H1 (cell line): ENCODE data around the gene AMOTL2. TPM values are rescaled to one million over a fixed set of nuclear protein-coding genes. Genes with fewer than 3 reads are reported as not detected.

Experiments used
- CTCF ChIA-PET: fragments of 300-600 bp; sonication (Branson Sonifier 250); formaldehyde crosslinking; loops from one replicate; lab custom pipeline; 2021; ENCODE audit not compliant: partially characterized antibody; lab: Charles Lee
- POLR2A ChIA-PET: fragments of 300-600 bp; sonication (Branson Sonifier 250); formaldehyde crosslinking; loops from one replicate; lab custom pipeline; 2021; ENCODE audit warnings: inconsistent platforms; ENCODE audit not compliant: partially characterized antibody; lab: Charles Lee
- DNase-seq, 2 experiments: peaks; one replicate each; pipeline versions ENCODE4 v3.0.0 to v3.0.0-alpha.2; 2010 to 2022; ENCODE audit warnings: low spot score in 2 of 2, low read depth in 1 of 2, mixed read lengths in 1 of 2
- FAIRE-seq: peaks from 2 replicates; lab custom pipeline; 2011; peaks lifted over from hg19 to GRCh38; lab: Jason Lieb, UNC
- H2AFZ ChIP-seq: 2 replicates; pipeline ENCODE4 v1.8.1; 2012; ENCODE audit warnings: low read length, inconsistent platforms
- H2AK5ac ChIP-seq: 2 replicates; pipeline ENCODE4 v1.6.1; 2013; ENCODE audit warnings: low read depth, low read length
- H2BK120ac ChIP-seq: replicated peaks from 2 replicates; pipeline ENCODE3; 2013; ENCODE audit warnings: low read depth, low read length, inconsistent platforms
- H2BK12ac ChIP-seq: 2 replicates; pipeline ENCODE4 v1.6.1; 2013; ENCODE audit warnings: low read depth, low read length
- H2BK15ac ChIP-seq: 2 replicates; pipeline ENCODE4 v1.6.1; 2013; ENCODE audit warnings: low read length
- H2BK20ac ChIP-seq: 2 replicates; pipeline ENCODE4 v1.6.1; 2013; ENCODE audit warnings: low read length
- H2BK5ac ChIP-seq: 2 replicates; pipeline ENCODE4 v1.6.1; 2013; ENCODE audit warnings: low read depth, low read length
- H3K14ac ChIP-seq: 2 replicates; pipeline ENCODE4 v1.6.1; 2013; ENCODE audit warnings: inconsistent platforms; ENCODE audit not compliant: insufficient read length
- H3K18ac ChIP-seq: 2 replicates; pipeline ENCODE4 v1.6.1; 2013; ENCODE audit warnings: low read length; ENCODE audit errors: extremely low read depth
- H3K23ac ChIP-seq: 2 replicates; pipeline ENCODE4 v1.6.1; 2013; ENCODE audit warnings: inconsistent platforms; ENCODE audit not compliant: insufficient read length
- H3K23me2 ChIP-seq: 2 replicates; pipeline ENCODE4 v1.6.1; 2013; ENCODE audit warnings: low read depth, low read length
- H3K27ac ChIP-seq: 2 replicates; pipeline ENCODE4 v1.6.1; 2011; ENCODE audit warnings: low read depth, low read length, inconsistent platforms
- H3K27me3 ChIP-seq, 4 experiments: replicated peaks in 1 of 4; 1 replicate in 1 of 4; 2 replicates in 3 of 4; pipeline versions ENCODE4 v1.6.1 to v1.8.1; 2011 to 2013; ENCODE audit warnings: low read length in 3 of 4, mild to moderate bottlenecking in 3 of 4, inconsistent platforms in 2 of 4, mixed read lengths in 2 of 4, moderate library complexity in 1 of 4; ENCODE audit not compliant: control insufficient read depth in 3 of 4, insufficient read depth in 3 of 4; ENCODE audit errors: extremely low read depth in 1 of 4
- H3K36me3 ChIP-seq, 4 experiments: 2 replicates each; pipeline versions ENCODE4 v1.6.1 to v1.8.1; 2011 to 2013; ENCODE audit warnings: mild to moderate bottlenecking in 4 of 4, low read length in 3 of 4, moderate library complexity in 2 of 4, control low read depth in 1 of 4, inconsistent platforms in 1 of 4; ENCODE audit not compliant: insufficient read depth in 4 of 4, control insufficient read depth in 2 of 4
- H3K4ac ChIP-seq: replicated peaks from 2 replicates; pipeline ENCODE3; 2013; ENCODE audit warnings: low read length, low read depth, mixed read lengths, inconsistent platforms; ENCODE audit not compliant: insufficient read length
- H3K4me1 ChIP-seq, 4 experiments: replicated peaks in 1 of 4; 1 replicate in 1 of 4; 2 replicates in 3 of 4; pipeline versions ENCODE4 v1.6.1 to v1.8.1; 2011 to 2013; ENCODE audit warnings: low read length in 3 of 4, inconsistent platforms in 2 of 4, mixed read lengths in 1 of 4; ENCODE audit not compliant: insufficient read depth in 4 of 4, control insufficient read depth in 3 of 4
- H3K4me2 ChIP-seq, 2 experiments: 2 replicates each; pipeline versions ENCODE4 v1.6.1 to v1.8.1; 2011 to 2013; ENCODE audit warnings: low read depth in 2 of 2, low read length in 2 of 2, control low read depth in 1 of 2, inconsistent platforms in 1 of 2, mild to moderate bottlenecking in 1 of 2; ENCODE audit not compliant: insufficient read depth in 1 of 2
- H3K4me3 ChIP-seq, 4 experiments: fragments of 200-600, 300-600 bp in 1 of 4; sonication (generic), shearing (Covaris generic), sonication (Bioruptor Twin) in 1 of 4; 2 replicates each; pipeline versions ENCODE4 v1.5.1 to v1.8.1; 2011 to 2016; ENCODE audit warnings: low read length in 4 of 4, low read depth in 3 of 4, control low read depth in 2 of 4, inconsistent platforms in 2 of 4, mild to moderate bottlenecking in 2 of 4, mixed read lengths in 1 of 4, moderate library complexity in 1 of 4; ENCODE audit not compliant: insufficient read depth in 2 of 4; ENCODE audit errors: extremely low read depth in 1 of 4
- H3K56ac ChIP-seq: replicated peaks from 2 replicates; pipeline ENCODE3; 2013; ENCODE audit warnings: low read depth, mild to moderate bottlenecking, mixed read lengths, low read length, inconsistent platforms; ENCODE audit not compliant: insufficient read length
- H3K79me1 ChIP-seq: 2 replicates; pipeline ENCODE4 v1.6.1; 2013; ENCODE audit warnings: low read depth, low read length, control low read depth
- H3K79me2 ChIP-seq, 2 experiments: 2 replicates each; pipeline versions ENCODE4 v1.6.1 to v1.8.1; 2012 to 2013; ENCODE audit warnings: low read length in 2 of 2, mild to moderate bottlenecking in 2 of 2, inconsistent platforms in 1 of 2; ENCODE audit not compliant: insufficient read depth in 2 of 2, control insufficient read depth in 1 of 2
- H3K9ac ChIP-seq, 4 experiments: replicated peaks in 1 of 4; 1 replicate in 1 of 4; 2 replicates in 3 of 4; pipeline versions ENCODE4 v1.6.1 to v1.8.1; 2011 to 2013; ENCODE audit warnings: low read depth in 3 of 4, low read length in 3 of 4, control low read depth in 2 of 4, mild to moderate bottlenecking in 2 of 4, moderate library complexity in 2 of 4, inconsistent platforms in 1 of 4; ENCODE audit errors: extremely low read depth in 1 of 4
- H3K9me3 ChIP-seq, 2 experiments: 2 replicates each; pipeline versions ENCODE4 v1.6.1 to v1.8.1; 2012 to 2013; ENCODE audit warnings: mild to moderate bottlenecking in 2 of 2, moderate library complexity in 2 of 2, control low read depth in 1 of 2, inconsistent platforms in 1 of 2, low read depth in 1 of 2, low read length in 1 of 2, mixed read lengths in 1 of 2; ENCODE audit not compliant: insufficient read depth in 2 of 2
- H4K20me1 ChIP-seq, 2 experiments: replicated peaks in 1 of 2; 2 replicates each; pipeline versions ENCODE3 to v1.8.1; 2011 to 2013; ENCODE audit warnings: inconsistent platforms in 2 of 2, low read length in 2 of 2, mild to moderate bottlenecking in 1 of 2; ENCODE audit not compliant: insufficient read depth in 2 of 2, control insufficient read depth in 1 of 2
- H4K5ac ChIP-seq: 2 replicates; pipeline ENCODE4 v1.6.1; 2013; ENCODE audit warnings: low read length, low read depth, mixed read lengths, inconsistent platforms; ENCODE audit not compliant: insufficient read length
- H4K8ac ChIP-seq: 2 replicates; pipeline ENCODE4 v1.8.0; 2013; ENCODE audit warnings: mild to moderate bottlenecking, moderate library complexity, low read length, inconsistent platforms; ENCODE audit not compliant: insufficient read depth; ENCODE audit errors: extremely low read depth
- H4K91ac ChIP-seq: replicated peaks from 2 replicates; pipeline ENCODE3; 2013; ENCODE audit warnings: low read length, mixed read lengths, inconsistent platforms; ENCODE audit not compliant: insufficient read length
- WGBS, 2 experiments: shearing (Covaris generic) in 1 of 2; methylation state at CpG; one replicate each; pipeline versions ENCODE4 v1.1.6 to v1.1.7; 2013 to 2015; ENCODE audit warnings: low lambda C conversion rate in 2 of 2, mixed read lengths in 2 of 2, inconsistent platforms in 1 of 2, low coverage in 1 of 2, missing lambda C conversion rate in 1 of 2; ENCODE audit not compliant: insufficient replicate concordance in 2 of 2, insufficient coverage in 1 of 2, insufficient read length in 1 of 2; ENCODE audit errors: extremely low coverage in 1 of 2, missing lambda C conversion rate in 1 of 2; 5-methylcytosine and 5-hydroxymethylcytosine counted together
- polyA plus RNA-seq, 7 experiments: library from polyadenylated mRNA; depleted of rRNA in 3 of 7; stranded (reverse) in 5 of 7; unstranded in 2 of 7; fragments of >200 nt in 5 of 7; fragments of 200-250 nt in 2 of 7; gene quantifications; 1 replicate in 5 of 7; 2 replicates in 1 of 7; 4 replicates in 1 of 7; pipeline versions ENCODE4 v1.2.1 to v1.2.3, GENCODE V29; 2011 to 2013; ENCODE audit warnings: missing spikeins in 2 of 7, mixed read lengths in 2 of 7
- total RNA-seq: library from RNA; stranded (reverse); fragmentation: NEBNext Ultra II Directional; extraction: Animal tissue kit (Norgen Biotek cat#: 25700); gene quantifications from 2 replicates; pipeline ENCODE4 v1.2.1, GENCODE V29; 2021

The AMOTL2 gene
- total and polyA plus RNA-seq, 2 of the 8 experiments (the other 6 are each of a cell fraction or from before 2014, with no cell fraction given): 19.0 to 63.7 TPM

DNA sequence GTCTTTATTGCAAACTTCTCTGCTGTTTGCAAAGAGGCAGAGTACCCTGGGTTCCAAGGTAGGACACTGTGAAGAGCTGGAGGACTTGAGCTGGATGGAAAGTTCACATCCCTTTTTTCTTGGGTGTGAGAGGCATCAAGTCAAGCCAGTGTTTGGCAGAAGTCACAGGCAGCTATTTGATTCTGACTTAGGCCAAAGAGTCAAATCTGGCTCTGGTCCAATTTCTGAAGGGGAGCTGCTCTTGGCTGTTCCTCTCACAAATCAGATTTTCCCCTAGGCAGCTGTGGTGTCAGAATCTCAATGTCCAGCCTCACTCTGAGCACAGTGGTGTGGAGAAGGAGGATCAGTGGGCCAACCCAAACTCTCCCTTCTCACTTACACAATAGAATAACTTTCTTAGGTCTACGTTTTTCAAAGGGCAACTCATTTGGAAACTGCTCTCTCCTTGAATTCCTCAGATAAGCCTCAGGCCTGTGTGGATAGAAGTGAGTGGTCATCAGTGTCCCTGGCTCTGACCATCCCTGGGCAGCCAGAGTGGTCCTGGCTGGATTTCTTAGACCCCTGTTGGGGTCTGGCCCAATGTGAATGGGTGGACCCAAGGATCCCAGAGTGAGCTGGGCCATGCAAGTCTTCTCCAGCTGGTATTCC, 18.2 kb upstream of the AMOTL2 start:
- H3K4me1 ChIP-seq: peaks cover 0 to 5% (median 0%) of the 10 kb centered on the region in 4 experiments; a peak in 1 of 7 replicates
- no peak overlapping the region for H3K23ac ChIP-seq
- H3K4me2 ChIP-seq: no peak overlapping the region
- no peak overlapping the region for H2BK20ac ChIP-seq
- no peak overlapping the region for H2AFZ ChIP-seq
- H3K79me2 ChIP-seq: no peaks in the 10 kb centered on the region
- H3K27ac ChIP-seq: no peak overlapping the region
- H3K14ac ChIP-seq: no peak overlapping the region
- FAIRE-seq (no peak), DNase-seq (no peak)
- H3K27me3 ChIP-seq: no peaks in the 10 kb centered on the region; a peak in 1 of 7 replicates
- H3K9me3 ChIP-seq: no peaks in the 10 kb centered on the region; a peak in 1 of 4 replicates
- H3K36me3 ChIP-seq: no peaks in the 10 kb centered on the region; a peak in 1 of 8 replicates
- no peaks in the 10 kb centered on the region for H4K20me1 ChIP-seq
- H4K91ac ChIP-seq: no peak overlapping the region
- WGBS, 2 experiments: 75% methylated on average over 1 of the region's 1 CpG; no CpG with 5 or more reads in 1 of the 2 experiments
- H3K79me1 ChIP-seq: no peaks in the 10 kb centered on the region
- CTCF ChIA-PET: interaction anchor here (0.6 to 1.7 kb wide), 12 partner anchors 10 to 97 kb away, joined by 3 to 6 read pairs (median 4); no protein-coding TSS in a partner anchor
- H2AK5ac ChIP-seq: no peak overlapping the region
- no peak overlapping the region for H3K4ac ChIP-seq
- H2BK120ac ChIP-seq: no peak overlapping the region
- POLR2A ChIA-PET: interaction anchor here (0.8 to 2.4 kb wide), 7 partner anchors 10 to 89 kb away, joined by 3 to 11 read pairs (median 3); partner anchors contain the start of gene AMOTL2
- no peak overlapping the region for H2BK5ac ChIP-seq
- H2BK12ac ChIP-seq: no peak overlapping the region
- H2BK15ac ChIP-seq: no peak overlapping the region
- no peak overlapping the region for H3K18ac ChIP-seq
- H3K4me3 ChIP-seq: no peak overlapping the region
- no peak overlapping the region for H3K56ac ChIP-seq
- no peaks in the 10 kb centered on the region; the same call in 1 of the 2 replicates for H3K23me2 ChIP-seq
- H4K5ac ChIP-seq: no peak overlapping the region
- no peak overlapping the region for H4K8ac ChIP-seq
- H3K9ac ChIP-seq: no peak overlapping the region
